SK-N-MC (cell line): ENCODE results near the gene MAS1L.

Source experiments
- EZH2 ChIP-seq: fragments of 200-600 bp; sonication (generic); IDR thresholded peaks from one replicate; pipeline ENCODE4 v1.6.1; 2017; ENCODE audit warnings: antibody characterized with exemption
- POLR2AphosphoS5 ChIP-seq: IDR thresholded peaks from 2 replicates; pipeline ENCODE4 v1.6.1; 2012; ENCODE audit warnings: mild to moderate bottlenecking, low read depth, low read length, borderline replicate concordance

- TF ChIP-seq EZH2, result no peak
- no peak for TF ChIP-seq POLR2AphosphoS5
Observed at GRCh38 chr6:29502597-29502996, 14.8 kb upstream of the MAS1L start.
